A673 (cell line): ENCODE results near the gene CWC22. TPM values are rescaled to one million over a fixed set of nuclear protein-coding genes. Genes with fewer than 3 reads are reported as not detected.

Experiments used
- BruUV-seq: library from RNA; stranded (reverse); fragments of 400-500 nt; replicated peaks from 2 replicates; lab custom pipeline; 2021; lab: Mats Ljungman, UMichigan
- CTCF ChIA-PET: fragments of 300-600 bp; sonication (Branson Sonifier 250); formaldehyde crosslinking; loops from one replicate; lab custom pipeline; 2022; ENCODE audit warnings: antibody characterized with exemption; lab: Charles Lee
- POLR2A ChIA-PET: fragments of 300-600 bp; sonication (Branson Sonifier 250); formaldehyde crosslinking; loops from one replicate; lab custom pipeline; 2022; ENCODE audit warnings: antibody characterized with exemption; ENCODE audit not compliant: low non-redundant PET; lab: Charles Lee
- DNase-seq: peaks from one replicate; pipeline ENCODE4 v3.0.0-alpha.2; 2015; ENCODE audit warnings: low spot score
- H3K27ac ChIP-seq: fragments of 200-600 bp; sonication (generic); 2 replicates; pipeline ENCODE4 v1.5.1; 2016; ENCODE audit warnings: mixed run types, low read depth, mild to moderate bottlenecking, mixed read lengths, antibody characterized with exemption, low read length; ENCODE audit not compliant: poor library complexity, severe bottlenecking
- H3K27me3 ChIP-seq: fragments of 200-600 bp; sonication (generic); replicated peaks from 2 replicates; pipeline ENCODE4 v1.6.1; 2017; ENCODE audit warnings: mixed run types, low read depth, mild to moderate bottlenecking, mixed read lengths, antibody characterized with exemption, low read length; ENCODE audit not compliant: insufficient read depth, poor library complexity
- H3K36me3 ChIP-seq: fragments of 200-600 bp; sonication (generic); 2 replicates; pipeline ENCODE4 v1.6.1; 2016; ENCODE audit warnings: mixed run types, mild to moderate bottlenecking, mixed read lengths, antibody characterized with exemption, low read length; ENCODE audit not compliant: insufficient read depth, poor library complexity, severe bottlenecking
- H3K4me1 ChIP-seq: fragments of 200-600 bp; sonication (generic); 2 replicates; pipeline ENCODE4 v1.6.1; 2017; ENCODE audit warnings: mixed run types, mild to moderate bottlenecking, mixed read lengths, antibody characterized with exemption, low read length; ENCODE audit not compliant: insufficient read depth, poor library complexity, severe bottlenecking
- H3K4me3 ChIP-seq: fragments of 200-600 bp; sonication (generic); 2 replicates; pipeline ENCODE4 v1.5.1; 2016; ENCODE audit warnings: low read depth, mixed run types, mild to moderate bottlenecking, mixed read lengths, low read length; ENCODE audit not compliant: poor library complexity, severe bottlenecking
- H3K9me3 ChIP-seq: fragments of 200-600 bp; sonication (generic); 2 replicates; pipeline ENCODE4 v1.6.1; 2016; ENCODE audit warnings: mixed run types, low read depth, mild to moderate bottlenecking, mixed read lengths, antibody characterized with exemption, low read length; ENCODE audit not compliant: poor library complexity, severe bottlenecking
- EZH2 ChIP-seq: fragments of 200-600 bp; sonication (generic); IDR thresholded peaks from 2 replicates; pipeline ENCODE4 v1.6.1; 2017; ENCODE audit warnings: borderline replicate concordance, low read depth, mild to moderate bottlenecking, mixed read lengths, antibody characterized with exemption, low read length; ENCODE audit not compliant: poor library complexity, severe bottlenecking
- intact Hi-C: fragments of 100-400 bp; cut with micrococcal nuclease; formaldehyde crosslinking; loops from one replicate; pipeline ENCODE4 v1.10.0; 2022; ENCODE audit not compliant: unreplicated experiment
- total RNA-seq: library from RNA; stranded (reverse); gene quantifications from 2 replicates; pipeline ENCODE4 v1.2.3, GENCODE V29; 2021
- TF ChIP-seq, protein P1 (sequence below): fragments of 300-800, 200-600 bp; sonication (generic); conservative IDR thresholded peaks from 2 replicates; pipeline ENCODE4 v1.5.1; 2017; ENCODE audit warnings: low read depth, mild to moderate bottlenecking, antibody characterized with exemption, low read length, moderate library complexity, mixed read lengths

Gene CWC22
- total RNA-seq, 1 experiment from 2014 or later: 26.7 TPM

DNA sequence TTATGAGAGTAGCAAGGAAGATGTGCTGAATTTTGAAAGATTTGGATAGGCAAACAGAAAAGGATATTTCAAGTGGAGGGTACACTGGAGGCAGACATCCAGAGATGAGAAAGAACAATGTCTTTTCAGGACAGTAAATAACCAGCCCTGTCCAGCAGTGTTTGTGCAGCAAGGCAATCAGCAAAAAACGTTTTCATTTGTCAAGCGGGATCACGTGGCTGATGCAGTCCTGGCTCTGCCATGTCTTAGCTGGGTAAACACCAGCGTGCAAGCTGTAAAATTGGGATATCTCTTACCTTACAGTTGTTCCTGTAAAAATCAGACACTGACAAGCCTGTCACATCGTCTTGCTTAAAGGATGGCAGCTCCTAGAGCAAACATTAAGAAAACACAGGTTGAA lies 67.8 kb downstream of the CWC22 start:
- intact Hi-C loops: loop anchor here (5.0 kb wide), 1 partner anchor 92 kb away; no protein-coding TSS in a partner anchor
- CTCF ChIA-PET: interaction anchor here (0.5 kb wide), 1 partner anchor 52 kb away, joined by 3 read pairs; no protein-coding TSS in a partner anchor

DNA sequence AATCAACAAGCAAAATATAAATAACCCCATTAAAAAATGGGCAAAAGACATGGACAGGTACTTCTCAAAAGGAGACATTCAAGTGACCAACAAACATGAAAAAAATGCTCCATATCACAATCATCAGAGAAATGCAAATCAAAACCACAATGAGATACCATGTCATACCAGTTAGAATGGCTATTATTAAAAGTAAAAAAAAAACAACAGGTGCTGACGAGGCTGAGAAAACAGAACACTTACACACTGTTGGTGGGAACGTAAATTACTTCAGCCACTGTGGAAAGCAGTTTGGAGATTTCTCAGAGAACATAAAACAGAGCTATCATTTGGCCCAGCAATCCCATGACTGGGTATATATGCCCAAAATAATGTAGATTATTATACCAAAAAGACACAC lies 69.1 kb downstream of the CWC22 start:
- POLR2A ChIA-PET: no interaction called here
- BruUV-seq: no TSS peak

More for the DNA sequence above, 67.8 kb downstream of the CWC22 start:
- Histone ChIP-seq H3K4me3 (no peak overlapping the region), H3K9me3 (no peaks in the 10 kb centered on the region), H3K4me1 (no peaks in the 10 kb centered on the region), H3K27me3 (no peaks in the 10 kb centered on the region), H3K27ac (no peak overlapping the region), H3K36me3 (peaks cover 6% of the 10 kb centered on the region)
- TF ChIP-seq, protein P1, sequence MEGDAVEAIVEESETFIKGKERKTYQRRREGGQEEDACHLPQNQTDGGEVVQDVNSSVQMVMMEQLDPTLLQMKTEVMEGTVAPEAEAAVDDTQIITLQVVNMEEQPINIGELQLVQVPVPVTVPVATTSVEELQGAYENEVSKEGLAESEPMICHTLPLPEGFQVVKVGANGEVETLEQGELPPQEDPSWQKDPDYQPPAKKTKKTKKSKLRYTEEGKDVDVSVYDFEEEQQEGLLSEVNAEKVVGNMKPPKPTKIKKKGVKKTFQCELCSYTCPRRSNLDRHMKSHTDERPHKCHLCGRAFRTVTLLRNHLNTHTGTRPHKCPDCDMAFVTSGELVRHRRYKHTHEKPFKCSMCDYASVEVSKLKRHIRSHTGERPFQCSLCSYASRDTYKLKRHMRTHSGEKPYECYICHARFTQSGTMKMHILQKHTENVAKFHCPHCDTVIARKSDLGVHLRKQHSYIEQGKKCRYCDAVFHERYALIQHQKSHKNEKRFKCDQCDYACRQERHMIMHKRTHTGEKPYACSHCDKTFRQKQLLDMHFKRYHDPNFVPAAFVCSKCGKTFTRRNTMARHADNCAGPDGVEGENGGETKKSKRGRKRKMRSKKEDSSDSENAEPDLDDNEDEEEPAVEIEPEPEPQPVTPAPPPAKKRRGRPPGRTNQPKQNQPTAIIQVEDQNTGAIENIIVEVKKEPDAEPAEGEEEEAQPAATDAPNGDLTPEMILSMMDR: no peak
- TF ChIP-seq EZH2: no peak
- POLR2A ChIA-PET: no interaction called here
- BruUV-seq: no TSS peak
- DNase-seq: no peak

DNA sequence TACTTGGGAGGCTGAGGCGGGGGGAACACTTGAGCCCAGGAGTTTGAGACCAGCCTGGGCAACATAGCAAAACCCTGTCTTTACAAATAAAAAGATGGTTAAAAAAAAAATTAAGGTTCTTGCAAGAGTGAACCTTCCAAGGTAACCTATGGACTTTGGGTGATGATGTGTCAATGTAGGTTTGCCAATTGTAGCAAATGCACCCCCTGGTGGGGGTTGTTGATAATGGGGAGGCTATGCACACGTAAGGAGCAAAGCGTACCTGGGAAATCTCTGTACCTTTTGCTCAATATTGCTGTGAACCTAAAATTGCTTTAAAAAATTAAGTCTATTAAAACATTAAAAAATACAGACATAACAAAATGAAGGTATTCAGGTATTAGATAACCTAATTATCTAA lies 70.4 kb downstream of the CWC22 start:
- H3K27ac ChIP-seq: no peak overlapping the region
- no peak overlapping the region for H3K4me3 ChIP-seq
- no TSS peak for BruUV-seq
- no peaks in the 10 kb centered on the region for H3K36me3 ChIP-seq
- H3K9me3 ChIP-seq: no peaks in the 10 kb centered on the region
- TF ChIP-seq, protein P1: peak; percentile 58
- no peak for TF ChIP-seq EZH2
- CTCF ChIA-PET: no interaction called here
- POLR2A ChIA-PET: no interaction called here
- intact Hi-C loops: loop anchor here (5.0 kb wide), 1 partner anchor 89 kb away; no protein-coding TSS in a partner anchor
- peak; percentile 35 for DNase-seq
- H3K4me1 ChIP-seq: no peaks in the 10 kb centered on the region
- H3K27me3 ChIP-seq: no peaks in the 10 kb centered on the region

More for the DNA sequence above, 69.1 kb downstream of the CWC22 start:
- DNase-seq: no peak
- Histone ChIP-seq H3K4me3 (no peak overlapping the region), H3K36me3 (no peaks in the 10 kb centered on the region), H3K4me1 (no peaks in the 10 kb centered on the region), H3K27me3 (no peaks in the 10 kb centered on the region), H3K9me3 (no peaks in the 10 kb centered on the region), H3K27ac (no peak overlapping the region)
- TF ChIP-seq, protein P1: no peak
- no peak for TF ChIP-seq EZH2
- intact Hi-C loops: loop anchor here (5.0 kb wide), 1 partner anchor 91 kb away; no protein-coding TSS in a partner anchor
- CTCF ChIA-PET: no interaction called here
